HG03139 (cell line): Measurements from ENCODE around the gene NPIPB8.
"Not testable (repeated sequence)": the region's sequence is repeated elsewhere in the genome, so short reads cannot be mapped to it uniquely, and the experiment has no call there.

ENCODE experiments used
- ATAC-seq: cut with Tn5 transposase; IDR thresholded peaks from one replicate; pipeline ENCODE4 v1.9.1; 2021; ENCODE audit not compliant: unreplicated experiment

Gene NPIPB8

GRCh38 chr16:28606291-28607115 lies 31.4 kb upstream of the NPIPB8 start:
- ATAC-seq, result no peak

- ATAC-seq, result no peak
Measured at GRCh38 chr16:28607116-28607623, 30.7 kb upstream of the NPIPB8 start.

- not testable (repeated sequence) for ATAC-seq
Measured at GRCh38 chr16:28607681-28608495, 30.0 kb upstream of the NPIPB8 start.

GRCh38 chr16:28608496-28608808 lies 29.4 kb upstream of the NPIPB8 start:
- ATAC-seq, result not testable (repeated sequence)

GRCh38 chr16:28608867-28609596 lies 28.8 kb upstream of the NPIPB8 start:
- not testable (repeated sequence) for ATAC-seq

- no peak for ATAC-seq
Measured at GRCh38 chr16:28609631-28610594, 28.0 kb upstream of the NPIPB8 start, which contains the start of gene SULT1A1. TSS of gene SULT1A1 (minus strand) at chr16:28610044. CDS start at chr16:28608855, 1,189 bp downstream.

- no peak for ATAC-seq
Measured at GRCh38 chr16:28610595-28611191, 27.2 kb upstream of the NPIPB8 start.

GRCh38 chr16:28612359-28613280 lies 25.2 kb upstream of the NPIPB8 start:
- ATAC-seq, result not testable (repeated sequence)

GRCh38 chr16:28613912-28614311 lies 24.0 kb upstream of the NPIPB8 start:
- ATAC-seq, result not testable (repeated sequence)

GRCh38 chr16:28614561-28614960 lies 23.3 kb upstream of the NPIPB8 start:
- not testable (repeated sequence) for ATAC-seq

- ATAC-seq, result not testable (repeated sequence)
Measured at GRCh38 chr16:28615486-28616223, 22.2 kb upstream of the NPIPB8 start.

- not testable (repeated sequence) for ATAC-seq
Measured at GRCh38 chr16:28616224-28616577, 21.7 kb upstream of the NPIPB8 start.

GRCh38 chr16:28616636-28617035 lies 21.2 kb upstream of the NPIPB8 start:
- ATAC-seq, result no peak

GRCh38 chr16:28617874-28618273 lies 20.0 kb upstream of the NPIPB8 start:
- no peak for ATAC-seq

GRCh38 chr16:28620316-28620715 lies 17.5 kb upstream of the NPIPB8 start:
- ATAC-seq, result not testable (repeated sequence)

GRCh38 chr16:28621481-28622155 lies 16.2 kb upstream of the NPIPB8 start:
- ATAC-seq, result no peak

GRCh38 chr16:28622532-28623171 lies 15.2 kb upstream of the NPIPB8 start:
- ATAC-seq, result not testable (repeated sequence)
